Lung (tissue), 12 donors: ENCODE results near the gene ARHGAP42. TPM values are rescaled to one million over a fixed set of nuclear protein-coding genes. Genes with fewer than 3 reads are reported as not detected.

Source experiments
- ATAC-seq: fragments of 200-7000 bp; cut with Tn5 transposase; one replicate; pipeline ENCODE4 v1.9.1; 2020; ENCODE audit warnings: moderate number of reproducible peaks; ENCODE audit not compliant: insufficient read depth, low FRiP score
- DNase-seq, 3 donors: peaks; one replicate each; pipeline ENCODE4 v3.0.0-alpha.2; 2013 to 2017
- H3K27ac ChIP-seq, 2 donors: one replicate each; pipeline ENCODE4 v1.5.1; 2013; ENCODE audit warnings: mild to moderate bottlenecking in 2 of 2, moderate library complexity in 2 of 2, control low read depth in 1 of 2, inconsistent platforms in 1 of 2, low read depth in 1 of 2, low read length in 1 of 2
- H3K27me3 ChIP-seq, 3 donors: one replicate each; pipeline ENCODE4 v1.5.1; 2013; ENCODE audit warnings: low read length in 2 of 3; ENCODE audit not compliant: control insufficient read depth in 3 of 3, insufficient read depth in 3 of 3
- H3K36me3 ChIP-seq, 4 donors: one replicate each; pipeline ENCODE4 v1.5.1; 2013; ENCODE audit warnings: low read length in 4 of 4, mild to moderate bottlenecking in 1 of 4, moderate library complexity in 1 of 4; ENCODE audit not compliant: control insufficient read depth in 4 of 4, insufficient read depth in 4 of 4
- H3K4me1 ChIP-seq, 5 donors: one replicate each; pipeline ENCODE4 v1.5.1; 2013; ENCODE audit warnings: low read length in 5 of 5, mild to moderate bottlenecking in 2 of 5, moderate library complexity in 1 of 5; ENCODE audit not compliant: control insufficient read depth in 5 of 5, insufficient read depth in 5 of 5
- H3K4me3 ChIP-seq: one replicate; pipeline ENCODE4 v1.5.1; 2013; ENCODE audit warnings: mild to moderate bottlenecking, control low read depth, moderate library complexity
- H3K9ac ChIP-seq, 2 donors: one replicate each; pipeline ENCODE4 v1.5.1; 2013; ENCODE audit warnings: low read length in 2 of 2, control low read depth in 1 of 2; ENCODE audit not compliant: insufficient read depth in 1 of 2
- H3K9me3 ChIP-seq, 4 donors: one replicate each; pipeline ENCODE4 v1.5.1; 2013; ENCODE audit warnings: low read length in 3 of 4, mild to moderate bottlenecking in 1 of 4, moderate library complexity in 1 of 4; ENCODE audit not compliant: control insufficient read depth in 4 of 4, insufficient read depth in 3 of 4
- CTCF ChIP-seq: IDR thresholded peaks from 2 replicates; pipeline ENCODE4 v1.5.1; 2012; ENCODE audit warnings: mild to moderate bottlenecking; ENCODE audit errors: control extremely low read depth, extremely low read depth
- WGBS, 2 donors: extraction: QIAGEN DNeasy Blood & Tissue Kit; methylation state at CpG; one replicate each; pipeline ENCODE4 v1.1.7; 2013; 5-methylcytosine and 5-hydroxymethylcytosine counted together
- polyA plus RNA-seq, 2 donors: library from polyadenylated mRNA; stranded (reverse); fragments of 200-250 nt; gene quantifications; one replicate each; pipeline ENCODE4 v1.2.1, GENCODE V29; 2013
- total RNA-seq, 2 donors: library from RNA; depleted of rRNA in 1 of 2; stranded (reverse); fragments of >200 nt in 1 of 2; gene quantifications; one replicate each; pipeline ENCODE4 v1.2.1, GENCODE V29; 2014 to 2021
- donor health status: control.
- donor health status: control.
- donor health status: Bipolar disorder and iron deficiency.
- donor health status: healthy.
- donor health status: DM: yes; HTN: yes; CAD: no.

The ARHGAP42 gene
- total and polyA plus RNA-seq, 4 donors: 4.1 to 58.6 (median 10.3) TPM

- ATAC-seq (no peak), DNase-seq (peak; percentile 81 to 93 (median 91))
- Histone ChIP-seq H3K4me1 (peaks cover 0 to 62% (median 6%) of the 10 kb centered on the region in 5 donors), H3K36me3 (no peaks in the 10 kb centered on the region), H3K27me3 (no peaks in the 10 kb centered on the region), H3K9me3 (no peaks in the 10 kb centered on the region), H3K9ac (peak overlapping the region in 1 of 2 donors; percentile 47), H3K4me3 (no peak overlapping the region), H3K27ac (no peak overlapping the region)
- TF ChIP-seq CTCF: no peak
- 31 to 50% methylated on average over 9 of the region's 9 CpGs for WGBS, 2 donors
These were observed 47.9 kb upstream of the ARHGAP42 start for GRCh38 chr11:100639140-100639539.

- H3K4me3 ChIP-seq: no peak overlapping the region
- no peaks in the 10 kb centered on the region for H3K9me3 ChIP-seq
- ATAC-seq (no peak), DNase-seq (no peak)
- peaks cover 0 to 64% (median 3%) of the 10 kb centered on the region in 5 donors for H3K4me1 ChIP-seq
- no peak overlapping the region for H3K9ac ChIP-seq
- no peaks in the 10 kb centered on the region for H3K36me3 ChIP-seq
- no peak for TF ChIP-seq CTCF
- H3K27ac ChIP-seq: no peak overlapping the region
- WGBS, 2 donors: 88 to 91% methylated on average over 2 of the region's 2 CpGs
- no peaks in the 10 kb centered on the region for H3K27me3 ChIP-seq
These were observed 47.0 kb upstream of the ARHGAP42 start for GRCh38 chr11:100640071-100640470.

- no peak for TF ChIP-seq CTCF
- ATAC-seq (no peak), DNase-seq (peak in 2 of 3 donors; percentile 67 to 68)
- WGBS, 2 donors: 65 to 76% methylated on average over 1 of the region's 1 CpG
- Histone ChIP-seq H3K27ac (no peak overlapping the region), H3K4me1 (peaks cover 0 to 64% (median 1%) of the 10 kb centered on the region in 5 donors), H3K9ac (no peak overlapping the region), H3K9me3 (no peaks in the 10 kb centered on the region), H3K27me3 (no peaks in the 10 kb centered on the region), H3K4me3 (no peak overlapping the region), H3K36me3 (no peaks in the 10 kb centered on the region)
These were observed 46.4 kb upstream of the ARHGAP42 start for GRCh38 chr11:100640646-100641045.

- no peak overlapping the region for H3K27ac ChIP-seq
- DNase-seq (peak; percentile 48 to 93 (median 89)), ATAC-seq (no peak)
- no peaks in the 10 kb centered on the region for H3K36me3 ChIP-seq
- peaks cover 0 to 64% (median 1%) of the 10 kb centered on the region in 5 donors for H3K4me1 ChIP-seq
- TF ChIP-seq CTCF: no peak
- no peak overlapping the region for H3K9ac ChIP-seq
- WGBS, 2 donors: 80 to 86% methylated on average over 5 of the region's 5 CpGs
- H3K9me3 ChIP-seq: no peaks in the 10 kb centered on the region
- H3K4me3 ChIP-seq: no peak overlapping the region
- no peaks in the 10 kb centered on the region for H3K27me3 ChIP-seq
These were observed 45.6 kb upstream of the ARHGAP42 start for GRCh38 chr11:100641456-100641855.
